ENCODE measurements around the gene LPCAT3.

DNA sequence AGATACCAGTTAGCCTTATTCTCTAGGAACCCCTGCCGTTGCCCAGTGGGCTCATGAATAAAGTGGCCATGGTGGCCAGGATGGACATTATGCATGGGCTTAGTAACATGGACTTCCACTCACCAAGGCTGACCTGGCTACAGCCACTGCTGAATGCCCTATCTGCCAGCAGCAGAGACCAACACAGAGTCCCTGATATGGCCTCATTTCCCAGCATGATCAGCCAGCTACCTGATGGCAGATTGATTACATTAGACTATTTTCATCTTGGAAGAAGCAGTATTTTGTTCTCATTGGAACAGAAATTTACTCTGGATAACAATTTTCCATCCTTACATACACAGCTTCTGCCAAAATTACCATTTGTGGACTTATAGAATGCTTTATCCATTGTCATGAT, 16.2 kb upstream of the LPCAT3 start:
- TF ChIP-seq CTCF (IDR thresholded peaks at IDR 0.05), result no peak
- no peak for TF ChIP-seq POLR2A (IDR thresholded peaks at IDR 0.05)

Data from thyroid gland (tissue), 4 donors.